ENCODE results near the gene ACOX2.
"Not testable (repeated sequence)": the region's sequence is repeated elsewhere in the genome, so short reads cannot be mapped to it uniquely, and the experiment has no call there.

ACOX2 gene

GRCh38 chr3:58534592-58535494 lies 2.1 kb downstream of the ACOX2 start:
- DNase-seq (ENCODE audit: low read depth), result no peak

- DNase-seq (ENCODE audit: low read depth), result peak; percentile 17
Observed at GRCh38 chr3:58532794-58533220, 4.2 kb downstream of the ACOX2 start.

GRCh38 chr3:58531956-58532355 lies 5.0 kb downstream of the ACOX2 start:
- no peak for DNase-seq (ENCODE audit: low read depth)

- no peak for DNase-seq (ENCODE audit: low read depth)
Observed at GRCh38 chr3:58531555-58531954, 5.4 kb downstream of the ACOX2 start.

GRCh38 chr3:58530354-58530865 lies 6.6 kb downstream of the ACOX2 start:
- DNase-seq (ENCODE audit: low read depth), result no peak

GRCh38 chr3:58529516-58530353 lies 7.3 kb downstream of the ACOX2 start:
- DNase-seq (ENCODE audit: low read depth), result no peak

- no peak for DNase-seq (ENCODE audit: low read depth)
Observed at GRCh38 chr3:58528629-58529028, 8.4 kb downstream of the ACOX2 start.

GRCh38 chr3:58527440-58527839 lies 9.6 kb downstream of the ACOX2 start:
- DNase-seq (ENCODE audit: low read depth), result not testable (repeated sequence)

- DNase-seq (ENCODE audit: low read depth), result no peak
Observed at GRCh38 chr3:58526515-58526957, 10.5 kb downstream of the ACOX2 start.

GRCh38 chr3:58524326-58524888 lies 12.6 kb downstream of the ACOX2 start:
- no peak for DNase-seq (ENCODE audit: low read depth)

GRCh38 chr3:58522759-58523425 lies 14.1 kb downstream of the ACOX2 start:
- no peak for DNase-seq (ENCODE audit: low read depth)

GRCh38 chr3:58521917-58522631 lies 14.9 kb downstream of the ACOX2 start:
- no peak for DNase-seq (ENCODE audit: low read depth)

GRCh38 chr3:58521336-58521670 lies 15.7 kb downstream of the ACOX2 start:
- no peak for DNase-seq (ENCODE audit: low read depth)

GRCh38 chr3:58520403-58521335 lies 16.3 kb downstream of the ACOX2 start:
- DNase-seq (ENCODE audit: low read depth), result no peak

- no peak for DNase-seq (ENCODE audit: low read depth)
Observed at GRCh38 chr3:58519668-58520402, 17.2 kb downstream of the ACOX2 start.

GRCh38 chr3:58518291-58518789 lies 18.6 kb downstream of the ACOX2 start:
- DNase-seq (ENCODE audit: low read depth), result no peak

- DNase-seq (ENCODE audit: low read depth), result no peak
Observed at GRCh38 chr3:58514405-58514804, 22.6 kb downstream of the ACOX2 start.

GRCh38 chr3:58508437-58508836 lies 28.6 kb downstream of the ACOX2 start:
- DNase-seq (ENCODE audit: low read depth), result no peak

All from CMK (cell line).